ENCODE results near the gene NUP214.

Gene NUP214

GRCh38 chr9:131273856-131274673, 148.7 kb downstream of the NUP214 start:
- Histone ChIP-seq H3K9me3 (ENCODE audit: control insufficient read depth in 2 of 2, low read length in 2 of 2) (no peaks in the 10 kb centered on the region), H3K4me1 (ENCODE audit: control insufficient read depth in 2 of 2, insufficient read depth in 2 of 2, low read length in 2 of 2) (peaks cover 11% of the 10 kb centered on the region in 2 donors), H3K36me3 (ENCODE audit: control insufficient read depth in 2 of 2, insufficient read depth in 2 of 2, low read length in 2 of 2) (no peaks in the 10 kb centered on the region), H3K27me3 (ENCODE audit: control insufficient read depth in 2 of 2, insufficient read depth in 2 of 2, low read length in 2 of 2) (peaks cover 7 to 8% of the 10 kb centered on the region in 2 donors), H3K4me3 (ENCODE audit: low read length in 2 of 2) (peak overlapping the region; percentile 72 to 80), H3K9ac (ENCODE audit: low read depth in 1 of 2, low read length in 2 of 2) (peak overlapping the region; percentile 65 to 81), H3K27ac (ENCODE audit: low read depth in 2 of 2, low read length in 2 of 2) (peak overlapping the region; percentile 62 to 79)

DNA sequence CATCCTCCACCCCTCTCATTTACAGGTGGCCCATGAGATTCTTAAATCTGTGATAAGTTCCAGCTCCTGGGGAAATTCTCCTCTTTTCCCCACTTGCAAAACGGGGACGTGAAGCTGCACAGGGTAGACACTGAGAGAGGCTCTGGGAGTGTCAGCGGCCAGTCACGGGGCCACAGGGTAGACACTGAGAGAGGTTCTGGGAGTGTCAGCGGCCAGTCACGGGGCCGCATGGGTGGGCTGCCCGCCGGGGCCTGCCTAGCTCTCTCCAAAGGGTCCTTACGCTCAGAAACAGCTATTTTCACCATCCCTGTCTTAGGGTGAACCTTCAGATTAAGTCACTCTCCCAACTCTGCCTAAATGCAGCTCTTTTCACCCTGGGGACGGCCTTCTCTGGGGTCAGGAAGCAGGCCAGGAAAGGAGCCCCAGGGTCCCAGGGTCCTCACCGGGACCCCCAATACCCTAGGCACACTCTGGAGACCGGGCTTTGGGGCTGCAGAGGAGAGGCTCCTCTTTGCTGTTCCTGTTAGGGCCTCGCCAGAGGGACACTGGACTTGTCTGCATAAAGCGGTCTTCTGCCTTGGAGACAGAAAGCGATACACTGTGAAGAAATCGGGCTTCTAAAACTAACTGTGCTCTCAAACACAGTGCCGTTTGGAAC, 149.4 kb downstream of the NUP214 start:
- Histone ChIP-seq H3K27ac (ENCODE audit: low read depth in 2 of 2, low read length in 2 of 2) (peak overlapping the region; percentile 62 to 79), H3K4me3 (ENCODE audit: low read length in 2 of 2) (peak overlapping the region; percentile 72 to 80), H3K9me3 (ENCODE audit: control insufficient read depth in 2 of 2, low read length in 2 of 2) (no peaks in the 10 kb centered on the region), H3K4me1 (ENCODE audit: control insufficient read depth in 2 of 2, insufficient read depth in 2 of 2, low read length in 2 of 2) (peaks cover 7 to 11% of the 10 kb centered on the region in 2 donors), H3K27me3 (ENCODE audit: control insufficient read depth in 2 of 2, insufficient read depth in 2 of 2, low read length in 2 of 2) (peaks cover 7 to 10% of the 10 kb centered on the region in 2 donors), H3K36me3 (ENCODE audit: control insufficient read depth in 2 of 2, insufficient read depth in 2 of 2, low read length in 2 of 2) (no peaks in the 10 kb centered on the region), H3K9ac (ENCODE audit: low read depth in 1 of 2, low read length in 2 of 2) (peak overlapping the region; percentile 65 to 81)

DNA sequence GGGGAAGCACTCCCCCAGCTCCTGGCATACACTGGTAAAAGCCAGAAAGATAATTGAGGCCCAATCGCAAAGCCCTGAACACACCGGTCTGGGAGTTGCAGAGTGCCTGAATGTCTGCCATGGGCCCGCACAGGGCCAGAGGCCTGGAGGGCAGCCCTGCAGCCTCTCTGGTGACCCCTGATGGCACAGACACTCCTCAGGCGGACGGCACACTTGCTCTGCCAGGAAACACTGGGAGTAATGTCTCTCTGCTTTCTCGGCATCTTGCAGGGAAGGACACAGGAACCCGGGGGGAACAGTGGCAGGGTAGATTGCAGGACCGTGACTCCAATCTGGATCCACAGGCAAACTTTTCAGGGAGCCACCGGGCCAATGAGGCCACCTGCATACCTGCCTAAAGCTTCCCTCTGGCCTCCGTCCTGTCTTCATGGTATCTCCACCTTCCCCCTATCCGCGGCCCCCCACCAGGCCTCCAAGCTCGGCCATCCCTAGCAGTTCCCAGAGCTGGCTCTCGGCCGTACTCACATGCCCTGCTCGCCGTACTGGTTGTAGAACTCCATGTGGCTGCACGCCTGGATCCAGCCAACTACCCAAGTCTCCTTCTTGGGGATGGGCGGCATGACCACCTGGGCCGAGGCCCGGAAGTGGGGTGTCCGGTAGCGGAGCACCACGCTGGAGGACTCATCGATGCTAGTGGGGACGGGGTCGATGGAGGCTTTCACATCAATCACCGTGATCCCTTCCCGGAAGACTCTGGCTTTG, 150.1 kb downstream of the NUP214 start:
- H3K27ac ChIP-seq (ENCODE audit: low read depth in 2 of 2, low read length in 2 of 2), result peak overlapping the region; percentile 62 to 79
- no peaks in the 10 kb centered on the region for H3K36me3 ChIP-seq (ENCODE audit: control insufficient read depth in 2 of 2, insufficient read depth in 2 of 2, low read length in 2 of 2)
- no peaks in the 10 kb centered on the region for H3K9me3 ChIP-seq (ENCODE audit: control insufficient read depth in 2 of 2, low read length in 2 of 2)
- H3K27me3 ChIP-seq (ENCODE audit: control insufficient read depth in 2 of 2, insufficient read depth in 2 of 2, low read length in 2 of 2), result peaks cover 9 to 12% of the 10 kb centered on the region in 2 donors
- H3K4me3 ChIP-seq (ENCODE audit: low read length in 2 of 2), result peak overlapping the region; percentile 72 to 80
- peak overlapping the region; percentile 65 to 81 for H3K9ac ChIP-seq (ENCODE audit: low read depth in 1 of 2, low read length in 2 of 2)
- peaks cover 7 to 9% of the 10 kb centered on the region in 2 donors for H3K4me1 ChIP-seq (ENCODE audit: control insufficient read depth in 2 of 2, insufficient read depth in 2 of 2, low read length in 2 of 2)

GRCh38 chr9:131276094-131276888, 150.9 kb downstream of the NUP214 start, which contains the start of gene FAM78A:
TSS of gene FAM78A (minus strand) at chr9:131276510. CDS start at chr9:131276179, 331 bp downstream.
- H3K27me3 ChIP-seq (ENCODE audit: control insufficient read depth in 2 of 2, insufficient read depth in 2 of 2, low read length in 2 of 2), result peaks cover 15 to 18% of the 10 kb centered on the region in 2 donors

GRCh38 chr9:131276891-131277286, 151.5 kb downstream of the NUP214 start:
- Histone ChIP-seq H3K4me1 (ENCODE audit: control insufficient read depth in 2 of 2, insufficient read depth in 2 of 2, low read length in 2 of 2) (peaks cover 7% of the 10 kb centered on the region in 2 donors), H3K4me3 (ENCODE audit: low read length in 2 of 2) (peak overlapping the region; percentile 31 to 72)

More at GRCh38 chr9:131276094-131276888, 150.9 kb downstream of the NUP214 start, which contains the start of gene FAM78A:
- Histone ChIP-seq H3K9me3 (ENCODE audit: control insufficient read depth in 2 of 2, low read length in 2 of 2) (no peaks in the 10 kb centered on the region), H3K9ac (ENCODE audit: low read depth in 1 of 2, low read length in 2 of 2) (peak within 1 kb of the TSS; percentile 65 to 81), H3K4me3 (ENCODE audit: low read length in 2 of 2) (peak within 1 kb of the TSS; percentile 72 to 80), H3K4me1 (ENCODE audit: control insufficient read depth in 2 of 2, insufficient read depth in 2 of 2, low read length in 2 of 2) (peaks cover 7% of the 10 kb centered on the region in 2 donors), H3K27ac (ENCODE audit: low read depth in 2 of 2, low read length in 2 of 2) (peak within 1 kb of the TSS; percentile 62 to 79), H3K36me3 (ENCODE audit: control insufficient read depth in 2 of 2, insufficient read depth in 2 of 2, low read length in 2 of 2) (no peaks in the 10 kb centered on the region)

DNA sequence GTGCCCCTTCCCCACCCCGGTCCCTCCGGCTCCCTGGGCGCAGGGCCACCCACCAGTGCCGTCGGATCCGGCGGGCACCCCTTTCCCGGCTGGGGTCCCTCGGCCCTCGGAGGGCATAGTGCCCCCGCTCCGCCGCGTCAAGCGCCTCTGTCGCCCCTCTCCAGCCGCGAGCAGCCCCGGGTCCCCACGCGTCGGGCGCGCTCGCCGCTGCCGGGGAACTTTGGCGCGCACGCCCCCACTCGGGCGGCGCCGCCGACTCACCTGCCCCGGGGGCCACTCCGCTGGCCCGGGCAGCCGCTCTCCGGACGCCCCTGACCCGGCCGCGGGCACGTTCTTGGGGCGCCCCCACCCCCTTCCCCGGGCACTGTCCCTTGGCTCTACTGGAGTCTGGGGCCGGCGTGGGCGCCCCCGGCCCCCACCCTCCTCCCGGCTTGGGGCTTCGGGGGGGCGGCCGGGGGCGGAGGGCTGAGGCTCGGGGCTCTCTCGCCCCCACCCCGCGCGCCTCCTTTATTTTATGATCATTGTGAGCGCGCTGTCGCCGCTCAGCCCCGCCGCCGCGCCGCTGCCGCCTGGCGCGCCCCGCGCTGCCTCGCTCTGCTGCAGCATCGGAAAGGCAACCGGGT, 152.0 kb downstream of the NUP214 start:
- peaks cover 7% of the 10 kb centered on the region in 2 donors for H3K4me1 ChIP-seq (ENCODE audit: control insufficient read depth in 2 of 2, insufficient read depth in 2 of 2, low read length in 2 of 2)

More at GRCh38 chr9:131276891-131277286, 151.5 kb downstream of the NUP214 start:
- Histone ChIP-seq H3K27ac (ENCODE audit: low read depth in 2 of 2, low read length in 2 of 2) (peak overlapping the region in 1 of 2 donors; percentile 79), H3K9me3 (ENCODE audit: control insufficient read depth in 2 of 2, low read length in 2 of 2) (no peaks in the 10 kb centered on the region), H3K9ac (ENCODE audit: low read depth in 1 of 2, low read length in 2 of 2) (peak overlapping the region in 1 of 2 donors; percentile 65), H3K27me3 (ENCODE audit: control insufficient read depth in 2 of 2, insufficient read depth in 2 of 2, low read length in 2 of 2) (peaks cover 18 to 24% of the 10 kb centered on the region in 2 donors), H3K36me3 (ENCODE audit: control insufficient read depth in 2 of 2, insufficient read depth in 2 of 2, low read length in 2 of 2) (no peaks in the 10 kb centered on the region)

DNA sequence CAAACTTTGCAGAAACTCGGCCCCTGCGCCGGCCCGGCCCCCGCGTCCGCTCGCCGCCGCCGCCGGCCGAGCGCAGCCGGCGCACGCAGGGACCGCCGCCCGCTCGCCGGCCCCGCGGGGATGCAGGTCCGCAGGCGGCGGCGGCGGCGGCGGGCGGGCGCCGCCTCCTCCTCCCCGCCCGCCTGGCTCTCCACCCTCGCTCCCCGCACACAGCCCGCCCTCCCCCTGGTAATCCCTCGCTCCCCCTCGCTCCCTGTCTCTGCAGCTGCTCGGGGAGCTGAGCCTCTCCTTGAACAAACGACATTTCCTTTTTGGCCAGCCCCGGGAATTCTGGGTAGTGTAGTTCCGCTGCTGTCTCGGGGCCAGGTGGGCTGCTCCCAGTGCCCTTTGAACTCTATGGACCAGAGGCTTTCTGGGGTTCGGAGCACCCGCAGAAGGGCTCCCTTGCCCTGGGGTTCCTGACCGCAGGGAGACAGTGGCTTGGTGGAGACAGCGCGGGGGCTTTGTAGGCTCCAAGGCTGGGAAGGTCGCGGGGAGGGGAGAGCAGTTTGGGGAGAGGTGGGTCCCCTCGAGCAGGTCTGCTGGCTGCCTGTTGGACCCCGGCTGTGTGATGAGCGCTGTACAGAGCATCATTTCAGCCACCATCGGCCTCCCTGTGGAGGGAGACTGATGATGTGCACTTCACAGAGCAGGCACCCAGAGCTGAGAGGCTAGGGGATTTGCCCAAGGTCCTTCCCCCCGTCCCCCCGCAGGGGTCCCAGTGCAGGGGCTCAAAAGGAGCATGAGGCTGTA, 152.7 kb downstream of the NUP214 start:
- Histone ChIP-seq H3K9me3 (ENCODE audit: control insufficient read depth in 2 of 2, low read length in 2 of 2) (no peaks in the 10 kb centered on the region), H3K9ac (ENCODE audit: low read depth in 1 of 2, low read length in 2 of 2) (peak overlapping the region in 1 of 2 donors; percentile 14), H3K4me3 (ENCODE audit: low read length in 2 of 2) (peak overlapping the region; percentile 46 to 50), H3K36me3 (ENCODE audit: control insufficient read depth in 2 of 2, insufficient read depth in 2 of 2, low read length in 2 of 2) (no peaks in the 10 kb centered on the region), H3K4me1 (ENCODE audit: control insufficient read depth in 2 of 2, insufficient read depth in 2 of 2, low read length in 2 of 2) (peaks cover 7% of the 10 kb centered on the region in 2 donors), H3K27ac (ENCODE audit: low read depth in 2 of 2, low read length in 2 of 2) (peak overlapping the region in 1 of 2 donors; percentile 79), H3K27me3 (ENCODE audit: control insufficient read depth in 2 of 2, insufficient read depth in 2 of 2, low read length in 2 of 2) (peaks cover 24 to 29% of the 10 kb centered on the region in 2 donors)

More for the DNA sequence above, 152.0 kb downstream of the NUP214 start:
- peak overlapping the region; percentile 31 to 46 for H3K4me3 ChIP-seq (ENCODE audit: low read length in 2 of 2)
- H3K9ac ChIP-seq (ENCODE audit: low read depth in 1 of 2, low read length in 2 of 2), result peak overlapping the region in 1 of 2 donors; percentile 25
- no peaks in the 10 kb centered on the region for H3K9me3 ChIP-seq (ENCODE audit: control insufficient read depth in 2 of 2, low read length in 2 of 2)
- H3K27me3 ChIP-seq (ENCODE audit: control insufficient read depth in 2 of 2, insufficient read depth in 2 of 2, low read length in 2 of 2), result peaks cover 23 to 29% of the 10 kb centered on the region in 2 donors
- no peaks in the 10 kb centered on the region for H3K36me3 ChIP-seq (ENCODE audit: control insufficient read depth in 2 of 2, insufficient read depth in 2 of 2, low read length in 2 of 2)
- peak overlapping the region in 1 of 2 donors; percentile 79 for H3K27ac ChIP-seq (ENCODE audit: low read depth in 2 of 2, low read length in 2 of 2)

- Histone ChIP-seq H3K27me3 (ENCODE audit: control insufficient read depth in 2 of 2, insufficient read depth in 2 of 2, low read length in 2 of 2) (peaks cover 24 to 29% of the 10 kb centered on the region in 2 donors), H3K9ac (ENCODE audit: low read depth in 1 of 2, low read length in 2 of 2) (peak overlapping the region in 1 of 2 donors; percentile 14), H3K27ac (ENCODE audit: low read depth in 2 of 2, low read length in 2 of 2) (no peak overlapping the region), H3K4me1 (ENCODE audit: control insufficient read depth in 2 of 2, insufficient read depth in 2 of 2, low read length in 2 of 2) (peaks cover 7% of the 10 kb centered on the region in 2 donors), H3K36me3 (ENCODE audit: control insufficient read depth in 2 of 2, insufficient read depth in 2 of 2, low read length in 2 of 2) (no peaks in the 10 kb centered on the region), H3K9me3 (ENCODE audit: control insufficient read depth in 2 of 2, low read length in 2 of 2) (no peaks in the 10 kb centered on the region), H3K4me3 (ENCODE audit: low read length in 2 of 2) (no peak overlapping the region)
Measured at GRCh38 chr9:131278702-131279111, 153.3 kb downstream of the NUP214 start.

Measured in mucosa of rectum (tissue), 2 donors.